Large intestine (tissue), 12 donors: Measurements from ENCODE around the gene KLLN. TPM values are rescaled to one million over a fixed set of nuclear protein-coding genes. Genes with fewer than 3 reads are reported as not detected.
"Not testable (repeated sequence)": the region's sequence is repeated elsewhere in the genome, so short reads cannot be mapped to it uniquely, and the experiment has no call there.

Experiments used
- DNase-seq, 2 donors: peaks; one replicate each; pipeline versions ENCODE4 v3.0.0 to v3.0.0-alpha.2; 2013
- H3K27ac ChIP-seq: one replicate; pipeline ENCODE4 v1.5.1; 2013; ENCODE audit warnings: low read length
- H3K27me3 ChIP-seq: 2 replicates; pipeline ENCODE4 v1.6.1; 2013; ENCODE audit warnings: low read length; ENCODE audit not compliant: control insufficient read depth, insufficient read depth
- H3K36me3 ChIP-seq: 2 replicates; pipeline ENCODE4 v1.6.1; 2013; ENCODE audit warnings: low read length; ENCODE audit not compliant: control insufficient read depth, insufficient read depth
- H3K4me1 ChIP-seq: one replicate; pipeline ENCODE4 v1.6.1; 2013; ENCODE audit warnings: low read length; ENCODE audit not compliant: control insufficient read depth, insufficient read depth
- H3K4me3 ChIP-seq: one replicate; pipeline ENCODE4 v1.5.1; 2013; ENCODE audit warnings: low read length
- H3K9me3 ChIP-seq: one replicate; pipeline ENCODE4 v1.6.1; 2013; ENCODE audit warnings: mild to moderate bottlenecking, low read depth, low read length, moderate library complexity; ENCODE audit not compliant: control insufficient read depth
- WGBS: methylation state at CpG from one replicate; pipeline ENCODE4 v1.1.5; 2013; ENCODE audit warnings: low lambda C conversion rate; ENCODE audit not compliant: insufficient coverage; 5-methylcytosine and 5-hydroxymethylcytosine counted together
- long read RNA-seq, 11 donors: transcript quantifications; one replicate each; lab custom pipeline, GENCODE V29; 2026
- polyA plus RNA-seq: library from polyadenylated mRNA; unstranded; fragments of 120-200 nt; gene quantifications from one replicate; pipeline ENCODE4 v1.2.1, GENCODE V29; 2013

The KLLN gene
- polyA plus RNA-seq: 1.0 TPM
- long read RNA-seq, donor 1, full-length matches to known transcripts: 2 of 2 reads
- long read RNA-seq, donor 1, partial matches to known transcripts: 0 of 2 reads
- long read RNA-seq, donor 1, other reads (novel, unspliced or antisense): 0 of 2 reads
- long read RNA-seq, donor 2, full-length matches to known transcripts: 3 of 3 reads
- long read RNA-seq, donor 2, partial matches to known transcripts: 0 of 3 reads
- long read RNA-seq, donor 2, other reads (novel, unspliced or antisense): 0 of 3 reads
- long read RNA-seq, donor 3: 0 reads
- long read RNA-seq, donor 4: 0 reads
- long read RNA-seq, donor 5, partial matches to known transcripts: 0 of 7 reads
- long read RNA-seq, donor 5, other reads (novel, unspliced or antisense): 7 of 7 reads
- long read RNA-seq, donor 6, full-length matches to known transcripts: 3 of 3 reads
- long read RNA-seq, donor 6, partial matches to known transcripts: 0 of 3 reads
- long read RNA-seq, donor 6, other reads (novel, unspliced or antisense): 0 of 3 reads
- long read RNA-seq, donor 7, full-length matches to known transcripts: 1 of 1 reads
- long read RNA-seq, donor 7, partial matches to known transcripts: 0 of 1 reads
- long read RNA-seq, donor 7, other reads (novel, unspliced or antisense): 0 of 1 reads
- long read RNA-seq, donor 8: 0 reads
- long read RNA-seq, donor 9: 0 reads
- long read RNA-seq, donor 10: 0 reads
- long read RNA-seq, donor 11, full-length matches to known transcripts: 3 of 3 reads
- long read RNA-seq, donor 11, partial matches to known transcripts: 0 of 3 reads
- long read RNA-seq, donor 11, other reads (novel, unspliced or antisense): 0 of 3 reads

GRCh38 chr10:87863053-87863943, at the start of gene KLLN, which contains the start of gene PTEN:
Gene KLLN (minus strand): TSS chr10:87863533. CDS start chr10:87862487, 1,046 bp downstream.
Gene PTEN (plus strand): TSS chr10:87863625. CDS start chr10:87864470, 845 bp downstream.
- Histone ChIP-seq H3K36me3 (no peaks in the 10 kb centered on the region), H3K4me3 (peak within 1 kb of the TSS; percentile 75), H3K27ac (peak within 1 kb of the TSS; percentile 96), H3K27me3 (no peaks in the 10 kb centered on the region), H3K4me1 (peaks cover 8% of the 10 kb centered on the region), H3K9me3 (no peaks in the 10 kb centered on the region)
- peak; percentile 86 to 96 for DNase-seq
- no CpG with 5 or more reads among the region's 89 CpGs for WGBS

GRCh38 chr10:87903396-87903795, 40.1 kb upstream of the KLLN start:
- not testable (repeated sequence) for DNase-seq, H3K27ac ChIP-seq, H3K4me3 ChIP-seq, H3K27me3 ChIP-seq, H3K9me3 ChIP-seq, H3K4me1 ChIP-seq
- no CpG with 5 or more reads among the region's 8 CpGs for WGBS
- H3K36me3 ChIP-seq: peaks cover 26% of the 10 kb centered on the region

GRCh38 chr10:87897957-87898356, 34.6 kb upstream of the KLLN start:
- H3K4me3 ChIP-seq, H3K27ac ChIP-seq, H3K4me1 ChIP-seq, H3K36me3 ChIP-seq, DNase-seq, H3K9me3 ChIP-seq, H3K27me3 ChIP-seq: not testable (repeated sequence)
- no CpG with 5 or more reads among the region's 8 CpGs for WGBS

GRCh38 chr10:87896216-87896615, 32.9 kb upstream of the KLLN start:
- WGBS: 60% methylated on average over 2 of the region's 2 CpGs
- H3K27ac ChIP-seq: no peak overlapping the region
- peaks cover 4% of the 10 kb centered on the region for H3K36me3 ChIP-seq
- H3K4me3 ChIP-seq: no peak overlapping the region
- no peak for DNase-seq
- no peaks in the 10 kb centered on the region for H3K9me3 ChIP-seq
- no peaks in the 10 kb centered on the region for H3K4me1 ChIP-seq
- H3K27me3 ChIP-seq: no peaks in the 10 kb centered on the region

- 83% methylated on average over 1 of the region's 1 CpG for WGBS
- peaks cover 6% of the 10 kb centered on the region for H3K36me3 ChIP-seq
- H3K9me3 ChIP-seq: no peaks in the 10 kb centered on the region
- no peak overlapping the region for H3K4me3 ChIP-seq
- H3K27me3 ChIP-seq: no peaks in the 10 kb centered on the region
- H3K27ac ChIP-seq: no peak overlapping the region
- no peak for DNase-seq
- H3K4me1 ChIP-seq: no peaks in the 10 kb centered on the region
Observed at GRCh38 chr10:87895430-87895829, 32.1 kb upstream of the KLLN start.

GRCh38 chr10:87887548-87888289, 24.4 kb upstream of the KLLN start:
- WGBS: no CpG with 5 or more reads among the region's 2 CpGs
- H3K4me3 ChIP-seq: no peak overlapping the region
- peaks cover 6% of the 10 kb centered on the region for H3K9me3 ChIP-seq
- H3K36me3 ChIP-seq: peaks cover 35% of the 10 kb centered on the region
- no peak overlapping the region for H3K27ac ChIP-seq
- H3K4me1 ChIP-seq: no peaks in the 10 kb centered on the region
- no peaks in the 10 kb centered on the region for H3K27me3 ChIP-seq
- no peak for DNase-seq

GRCh38 chr10:87887146-87887545, 23.8 kb upstream of the KLLN start:
- Histone ChIP-seq H3K27ac (no peak overlapping the region), H3K9me3 (peaks cover 6% of the 10 kb centered on the region), H3K4me1 (no peaks in the 10 kb centered on the region), H3K27me3 (no peaks in the 10 kb centered on the region), H3K36me3 (peaks cover 32% of the 10 kb centered on the region), H3K4me3 (no peak overlapping the region)
- WGBS: no CpG with 5 or more reads among the region's 1 CpG
- no peak for DNase-seq

GRCh38 chr10:87886635-87887034, 23.3 kb upstream of the KLLN start:
- no peak for DNase-seq
- Histone ChIP-seq H3K27me3 (no peaks in the 10 kb centered on the region), H3K36me3 (peaks cover 32% of the 10 kb centered on the region), H3K4me1 (no peaks in the 10 kb centered on the region), H3K4me3 (no peak overlapping the region), H3K27ac (no peak overlapping the region), H3K9me3 (peaks cover 6% of the 10 kb centered on the region)
- WGBS: no CpG with 5 or more reads among the region's 2 CpGs

GRCh38 chr10:87882555-87883294, 19.4 kb upstream of the KLLN start:
- H3K27me3 ChIP-seq: no peaks in the 10 kb centered on the region
- peak in 1 of 2 donors; percentile 18 for DNase-seq
- H3K4me3 ChIP-seq: no peak overlapping the region
- peaks cover 6% of the 10 kb centered on the region for H3K9me3 ChIP-seq
- no peak overlapping the region for H3K27ac ChIP-seq
- no peaks in the 10 kb centered on the region for H3K4me1 ChIP-seq
- H3K36me3 ChIP-seq: peaks cover 23% of the 10 kb centered on the region
- WGBS: 100% methylated on average over 1 of the region's 2 CpGs
